ENCODE results near the gene GRIN2A.

GRIN2A gene

DNA sequence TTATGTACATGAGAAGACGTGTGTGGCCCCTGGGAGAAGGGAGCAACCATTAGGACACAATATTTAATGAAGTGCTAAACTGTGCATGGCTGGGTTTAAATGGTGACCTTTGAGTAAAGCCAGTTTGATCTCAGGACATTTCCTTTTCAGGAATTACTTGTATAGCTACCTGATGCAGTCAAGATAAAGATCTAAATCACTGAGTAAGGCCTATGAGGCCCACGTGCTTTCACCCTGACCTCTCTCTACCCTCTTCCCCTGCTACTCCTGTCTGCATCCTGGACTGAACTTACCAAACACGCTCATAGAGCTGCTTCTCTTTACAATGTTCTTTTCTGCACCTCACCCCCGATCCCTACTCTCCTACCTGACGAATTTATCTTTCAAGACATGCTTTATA, 98.9 kb downstream of the GRIN2A start:
- no peak for DNase-seq

DNA sequence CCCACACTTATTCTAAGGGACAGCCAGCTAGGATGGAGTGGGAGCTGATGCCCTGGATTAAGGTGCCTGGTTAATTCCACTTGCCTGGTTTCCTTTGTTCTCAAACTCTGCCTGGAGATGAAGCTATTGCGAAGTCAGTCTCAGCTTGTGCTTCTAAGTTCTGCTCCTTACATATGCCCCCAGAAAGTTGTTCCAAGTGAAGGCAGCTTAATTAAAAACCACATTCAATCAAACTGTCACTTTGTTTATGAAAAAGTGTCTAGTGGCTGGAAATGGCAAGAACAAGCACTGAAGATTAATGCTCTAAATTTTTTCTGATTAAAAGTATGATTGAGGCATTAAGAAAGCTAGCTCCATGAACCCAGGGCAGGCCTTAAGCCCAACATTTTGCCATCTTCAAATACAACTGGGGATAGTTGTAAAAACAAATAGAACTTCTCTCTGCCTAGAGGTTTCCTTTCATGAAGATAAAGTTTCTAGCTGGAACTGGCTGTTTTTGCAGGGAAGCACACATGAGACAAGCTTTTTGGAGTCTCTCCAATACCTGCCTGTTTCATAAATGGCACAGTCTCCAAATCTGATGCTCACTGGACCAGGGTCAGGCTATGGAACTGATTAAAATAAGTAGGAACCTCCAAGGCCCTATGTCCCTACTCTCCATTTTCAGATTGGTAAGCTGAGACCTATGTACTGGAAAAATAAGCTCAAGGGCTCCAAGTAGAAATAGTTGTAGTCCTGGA, 100.9 kb downstream of the GRIN2A start:
- no peak for DNase-seq

DNA sequence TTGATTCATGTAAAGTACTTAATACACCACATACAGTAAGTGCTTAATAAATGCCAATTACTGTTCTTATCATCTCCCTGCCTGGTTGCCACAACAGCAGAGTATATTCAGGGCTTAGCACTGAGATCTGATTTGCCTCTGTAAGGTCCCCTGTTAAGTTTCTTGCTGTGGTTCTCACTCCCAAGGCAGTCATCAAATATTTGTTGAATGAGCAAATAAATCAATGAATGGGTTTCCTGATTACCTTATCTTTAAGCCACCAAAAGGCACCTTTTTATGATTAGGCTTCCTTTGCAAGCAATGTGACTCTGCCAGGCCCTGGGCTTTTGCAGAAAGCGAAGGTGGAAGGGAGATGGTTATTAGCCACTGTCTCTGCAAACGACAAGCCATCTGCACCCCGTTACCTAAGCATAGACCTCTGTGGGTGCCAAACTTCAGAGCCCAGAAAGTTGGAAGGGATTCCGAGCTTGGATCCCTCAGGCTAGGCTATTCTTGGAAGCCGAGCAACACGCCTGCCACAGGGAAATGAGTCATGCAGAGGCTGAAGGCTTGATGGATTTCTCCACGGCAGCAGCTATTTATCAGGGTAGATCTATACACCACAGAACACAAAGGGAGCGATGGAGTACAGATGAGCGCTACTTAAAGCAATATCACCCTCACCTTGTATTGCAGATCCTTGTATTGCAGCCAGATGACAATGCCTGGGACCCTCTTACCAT, 102.0 kb downstream of the GRIN2A start:
- no peak for DNase-seq

DNA sequence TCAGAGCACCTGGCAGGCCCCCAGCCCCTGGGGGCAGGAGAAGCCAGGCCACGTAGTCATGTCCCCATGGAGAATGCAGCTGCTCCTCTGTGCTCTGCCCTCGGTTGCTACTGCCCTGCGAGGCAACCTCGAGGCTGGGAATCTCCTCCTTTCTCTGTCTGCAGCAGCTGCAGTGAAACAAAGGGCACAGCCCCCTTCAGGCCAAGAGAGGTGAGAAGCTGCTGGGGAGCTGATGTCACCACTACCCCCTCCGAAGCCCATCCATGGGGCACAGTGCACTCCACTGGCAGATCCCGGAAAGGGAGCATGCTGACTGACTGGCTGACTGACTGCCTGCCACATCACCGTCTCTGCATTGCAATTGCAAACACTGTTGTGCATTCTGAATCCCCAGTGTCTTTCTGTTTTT, 103.7 kb downstream of the GRIN2A start:
- no peak for DNase-seq

DNA sequence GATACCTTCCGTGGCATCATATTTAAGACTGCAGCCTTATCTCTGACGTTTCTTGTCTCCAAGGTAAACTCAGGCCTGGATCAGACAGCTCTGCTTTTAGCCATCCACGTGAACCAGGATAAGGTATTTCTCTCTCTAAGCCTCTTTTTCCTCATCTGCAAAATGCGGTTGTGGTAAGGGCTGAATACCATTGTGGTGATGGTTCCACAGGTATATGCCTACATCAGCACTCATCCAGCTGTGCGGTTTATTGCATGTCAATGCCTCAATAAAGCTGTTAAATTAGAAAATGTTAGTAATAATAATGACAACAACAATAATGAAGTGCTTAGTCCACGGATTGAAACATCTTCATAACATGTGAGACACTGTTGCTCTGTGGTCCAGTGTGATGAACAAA, 104.4 kb downstream of the GRIN2A start:
- no peak for DNase-seq

DNA sequence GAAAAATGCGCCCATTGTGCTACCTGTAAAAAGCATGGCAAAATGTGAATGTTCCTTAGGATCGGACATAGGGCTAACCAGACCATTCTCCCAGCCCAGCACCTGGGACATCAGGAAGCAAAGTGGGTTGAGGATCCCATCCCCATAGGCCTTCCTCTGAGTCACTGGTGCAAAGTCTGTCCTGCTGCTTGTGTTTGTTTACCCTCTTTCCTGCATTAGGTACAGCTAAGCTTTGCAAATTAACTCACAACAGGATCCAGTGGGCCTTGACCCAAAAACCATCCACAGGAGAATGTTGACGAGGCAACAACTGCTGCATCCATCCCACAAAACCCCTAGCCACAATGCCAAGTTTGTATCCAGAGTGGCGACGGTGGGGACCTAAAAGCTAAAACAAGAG, 106.2 kb downstream of the GRIN2A start:
- DNase-seq = no peak

DNA sequence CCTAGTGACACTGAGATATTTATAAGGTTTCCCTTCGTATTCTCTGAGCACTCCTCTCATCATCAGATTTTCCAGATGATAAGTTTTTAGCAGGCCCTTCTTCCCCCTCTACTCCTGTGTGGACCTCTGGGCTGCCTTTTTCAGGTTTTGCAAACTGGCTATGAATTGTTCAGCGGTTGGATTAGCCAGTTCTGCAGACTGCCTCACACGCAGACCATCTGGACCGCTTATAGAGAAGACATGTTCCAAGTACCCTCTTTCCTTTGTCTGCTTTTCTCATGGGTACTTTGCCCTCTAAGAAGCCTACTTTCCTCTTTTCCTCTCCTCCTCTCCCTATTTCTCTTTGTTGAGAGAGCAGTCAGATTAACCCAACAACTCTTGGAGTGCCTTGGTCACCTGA, 111.6 kb downstream of the GRIN2A start:
- DNase-seq = no peak

DNA sequence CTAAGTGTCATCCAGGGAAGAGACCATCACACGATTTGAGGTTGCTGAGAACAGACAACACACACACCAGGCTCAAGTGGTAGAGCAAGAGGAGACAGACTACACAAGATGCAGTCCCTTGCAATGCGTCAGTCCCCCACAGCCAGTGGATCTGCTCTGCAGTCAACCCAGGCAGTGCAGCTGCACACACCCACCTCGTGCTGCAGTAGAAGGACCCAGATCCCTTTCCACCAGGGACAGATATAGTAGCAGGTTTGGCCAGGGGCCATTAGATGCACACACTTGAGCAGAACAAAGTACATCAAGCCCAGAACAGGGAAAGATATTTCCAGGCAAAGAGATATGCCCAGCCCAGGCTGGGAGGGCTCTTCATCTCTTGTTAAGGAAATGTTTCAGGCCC, 112.9 kb downstream of the GRIN2A start:
- no peak for DNase-seq

DNA sequence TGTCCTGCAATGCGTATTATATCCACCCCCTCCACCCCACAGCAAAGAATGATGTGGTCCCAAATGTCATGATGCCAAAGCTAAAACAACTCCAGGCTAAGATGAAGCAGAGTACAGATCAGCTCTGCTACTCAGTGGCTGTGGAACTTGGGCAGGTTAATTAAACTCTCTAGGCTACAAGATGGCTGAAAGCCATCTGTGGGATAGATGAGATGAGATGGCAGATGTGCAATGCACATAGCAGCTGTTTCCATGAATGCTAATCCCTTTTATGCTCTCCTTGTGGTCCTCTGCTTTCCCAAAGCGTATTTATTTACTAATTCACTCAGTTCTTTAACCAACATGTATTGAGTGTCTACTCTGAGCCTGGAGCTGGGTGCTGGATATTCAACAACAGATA, 114.4 kb downstream of the GRIN2A start:
- no peak for DNase-seq

DNA sequence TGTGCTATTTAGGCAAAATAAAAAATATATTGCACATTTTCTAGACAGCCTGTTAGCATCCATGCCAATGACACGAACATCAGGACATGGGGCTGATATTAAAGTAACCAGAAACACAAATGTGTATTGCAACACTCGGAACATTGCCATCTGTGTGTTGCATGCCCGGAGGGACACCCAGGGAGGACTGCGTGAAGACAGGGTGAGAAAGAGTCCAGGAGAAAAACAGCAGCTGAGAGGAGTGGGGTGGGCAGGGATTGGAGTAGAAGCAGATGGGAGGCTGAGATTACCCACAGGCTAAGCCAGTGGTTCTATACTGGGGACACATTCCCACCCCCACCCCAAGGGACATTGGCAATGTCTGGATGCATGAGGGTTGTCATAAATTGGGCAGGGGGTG, 114.8 kb downstream of the GRIN2A start:
- DNase-seq = no peak

DNA sequence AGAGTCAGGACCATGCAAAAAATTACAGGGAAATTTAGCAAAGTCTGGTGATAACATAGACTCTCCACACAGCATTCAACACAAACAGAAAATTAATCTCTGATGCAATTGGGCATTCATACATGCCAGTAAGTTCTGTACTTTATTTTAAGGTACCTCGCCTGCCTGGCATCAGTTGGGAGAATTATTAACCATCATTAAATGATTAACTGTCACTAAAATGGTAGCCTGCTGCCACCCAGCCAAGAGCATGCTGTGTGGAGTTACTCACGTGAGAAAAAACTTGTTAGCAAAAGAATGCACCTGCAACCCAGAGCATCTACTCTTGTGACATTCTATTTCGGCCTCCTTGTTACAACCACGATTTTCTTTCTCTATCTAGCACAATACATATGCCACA, 117.2 kb downstream of the GRIN2A start:
- no peak for DNase-seq

DNA sequence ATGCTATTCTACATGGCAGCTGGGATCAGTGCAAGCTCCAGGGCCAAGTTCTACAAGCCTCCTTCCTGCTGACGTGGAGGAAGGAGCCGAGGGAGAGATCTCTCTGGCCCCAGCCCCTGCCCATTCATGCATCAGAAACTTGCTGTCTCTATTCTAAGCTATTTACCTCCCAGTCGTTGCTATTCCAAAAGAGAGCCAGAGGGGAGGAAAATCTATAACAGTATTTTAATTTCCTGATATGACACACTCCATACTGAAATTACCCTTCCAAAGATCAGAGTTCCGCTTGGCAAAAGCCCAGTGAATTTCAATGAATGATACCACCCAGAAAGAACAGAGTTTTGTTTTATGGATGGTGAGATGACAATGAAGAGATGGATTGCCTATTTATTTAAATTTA, 133.4 kb downstream of the GRIN2A start:
- DNase-seq = no peak

DNA sequence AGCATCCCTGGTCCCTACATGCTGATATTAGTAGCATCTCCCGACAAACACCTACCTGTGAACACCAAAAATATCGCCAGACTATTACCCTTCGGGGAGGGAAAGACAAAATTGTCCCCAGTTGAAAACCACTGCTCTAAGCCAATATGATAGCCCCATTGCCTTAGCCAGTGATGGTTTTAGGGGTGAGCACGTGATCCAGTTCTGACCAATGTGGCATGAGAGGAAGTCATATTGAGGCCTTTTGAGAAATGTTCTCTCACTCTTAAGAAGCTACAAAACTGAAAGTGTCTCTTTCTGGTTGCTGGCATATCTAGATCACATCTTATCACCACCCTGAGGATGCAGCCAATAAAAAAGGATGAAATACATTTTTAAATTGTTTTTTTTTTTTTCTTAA, 136.3 kb downstream of the GRIN2A start:
- DNase-seq = no peak

DNA sequence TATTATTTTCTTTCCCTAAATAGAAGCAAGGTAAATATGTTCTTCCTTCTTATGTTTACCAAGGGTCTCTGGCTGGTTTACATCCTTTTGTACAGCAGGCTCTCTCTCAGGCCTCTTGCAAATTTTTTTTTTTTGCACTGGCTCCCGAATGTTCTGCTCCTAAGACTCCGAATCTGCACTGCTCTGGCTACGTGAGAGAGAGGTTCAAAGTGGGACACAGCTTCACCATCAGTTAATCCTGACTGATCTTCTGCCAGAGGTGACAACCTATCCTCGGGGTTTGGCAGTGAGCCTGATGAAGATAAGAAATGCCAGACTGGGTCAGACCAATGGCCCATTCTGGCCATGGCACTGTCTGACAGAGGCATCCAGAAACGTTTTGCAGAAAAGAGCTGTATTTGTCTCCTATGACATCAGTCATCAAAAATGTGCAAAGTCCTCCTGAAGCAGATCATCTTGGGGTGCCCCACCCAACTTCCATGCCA, 136.9 kb downstream of the GRIN2A start:
- DNase-seq = no peak

DNA sequence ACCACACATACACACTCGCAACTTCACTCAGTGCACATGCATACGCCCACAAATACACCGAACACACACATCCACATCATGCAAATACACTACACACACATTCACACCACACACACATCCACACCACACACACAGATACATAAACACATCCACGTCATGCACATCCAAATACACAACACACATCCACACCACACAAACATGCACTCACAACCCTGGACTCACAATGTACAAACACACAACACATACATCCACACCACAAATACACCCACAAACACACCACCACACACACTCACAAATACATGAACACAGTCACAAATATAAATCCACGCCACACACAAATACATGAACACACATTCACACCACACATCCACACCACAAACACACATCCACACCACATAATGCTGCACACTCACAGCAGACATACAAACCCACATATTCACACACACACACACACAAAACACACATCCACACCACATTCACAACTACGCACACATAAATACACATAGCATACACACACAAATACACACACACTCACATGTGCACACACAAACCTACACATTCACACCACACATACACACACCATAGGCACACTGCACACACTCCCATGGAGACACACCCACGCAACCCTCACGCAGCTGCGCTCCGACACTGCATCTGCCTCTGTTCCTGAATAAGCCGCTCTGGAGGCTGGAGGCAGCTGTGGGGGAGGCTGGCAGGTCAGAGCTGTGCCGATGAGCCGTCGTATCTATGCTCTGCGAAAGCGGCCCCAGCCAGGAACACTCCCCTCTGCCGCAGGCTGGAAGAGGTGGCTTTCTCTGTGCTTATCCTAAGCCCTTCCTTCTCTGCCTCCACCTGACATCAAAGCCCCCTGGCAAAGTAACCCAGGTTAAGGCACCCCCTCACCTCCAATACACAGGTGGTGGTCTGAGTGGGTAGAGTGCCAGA, 141.8 kb downstream of the GRIN2A start:
- DNase-seq = no peak

DNA sequence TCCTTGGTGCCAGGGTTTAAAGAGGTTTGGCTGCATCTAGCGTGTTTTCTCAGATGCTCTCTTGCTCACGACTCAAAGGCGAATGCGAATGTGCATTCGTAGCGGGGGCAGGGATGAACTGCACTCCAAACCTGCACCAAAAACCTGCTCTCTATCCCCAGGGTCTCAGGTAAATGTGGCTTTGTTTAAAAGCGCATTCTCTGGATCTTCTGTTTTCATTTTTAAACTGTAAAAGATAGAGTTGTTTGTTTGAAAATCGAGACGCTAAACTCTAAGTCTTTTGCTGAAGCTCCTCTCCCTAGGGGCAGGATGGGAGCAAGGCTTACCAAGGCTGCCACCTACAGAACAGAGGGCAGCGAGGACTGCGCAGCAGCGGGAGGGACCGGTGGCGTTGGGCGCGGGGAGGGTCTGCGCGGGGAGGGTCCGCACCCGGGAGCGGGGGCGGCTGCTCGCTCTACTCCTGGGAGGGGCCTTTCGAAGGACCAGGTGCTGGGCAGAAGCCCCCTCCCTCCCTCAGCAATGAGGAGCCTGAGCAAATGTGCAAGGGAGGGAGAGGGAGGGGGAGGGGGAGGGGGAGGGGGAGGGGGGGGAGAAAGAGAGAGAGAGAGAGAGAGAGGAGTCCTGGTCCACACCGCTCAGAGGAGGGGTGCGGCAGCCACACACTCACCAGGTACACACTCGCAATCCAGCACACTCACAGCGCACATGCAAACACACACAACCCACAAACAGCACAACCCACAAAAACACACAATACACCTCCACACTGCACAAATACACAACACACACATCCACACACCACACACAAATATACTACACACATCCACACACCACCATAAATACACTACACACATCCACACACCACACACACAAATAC, 142.8 kb downstream of the GRIN2A start:
- no peak for DNase-seq

DNA sequence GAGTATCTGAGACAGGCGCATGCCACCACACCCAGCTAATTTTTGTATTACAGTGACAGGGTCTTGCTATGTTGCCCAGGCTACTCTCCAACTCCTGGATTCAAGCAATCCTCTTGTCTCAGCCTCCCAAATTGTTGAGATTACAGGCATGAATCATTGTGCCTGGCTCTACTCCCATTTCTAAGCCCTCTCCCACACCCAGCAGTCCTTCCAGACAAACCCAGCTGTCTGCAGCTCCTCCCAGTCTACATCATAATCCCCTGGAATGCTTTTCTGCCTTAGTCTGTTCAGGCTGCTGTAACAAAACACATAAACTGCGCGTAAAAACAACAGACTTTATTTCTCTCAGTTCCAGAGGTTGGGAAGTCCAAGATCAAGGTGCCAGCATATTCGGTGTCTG, 144.5 kb downstream of the GRIN2A start:
- DNase-seq = no peak

DNA sequence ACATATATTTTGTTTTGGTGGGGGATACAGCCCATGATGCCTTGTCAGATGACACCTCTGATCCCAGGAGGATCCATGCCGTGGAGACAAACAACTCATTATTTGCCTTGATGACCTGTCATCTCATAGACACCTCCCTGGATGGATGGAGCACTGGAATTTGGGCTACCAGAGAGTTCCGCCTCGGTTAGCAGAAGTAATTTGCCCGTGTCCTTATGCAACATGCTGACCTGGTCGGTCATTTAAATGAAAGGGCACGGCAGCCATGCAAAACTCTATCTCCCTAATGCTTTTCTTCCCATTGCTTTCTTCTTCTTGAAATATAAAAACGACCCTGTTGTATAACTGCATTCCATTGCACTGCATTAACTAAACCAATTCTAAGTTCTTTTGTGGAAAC, 145.3 kb downstream of the GRIN2A start:
- DNase-seq = no peak

DNA sequence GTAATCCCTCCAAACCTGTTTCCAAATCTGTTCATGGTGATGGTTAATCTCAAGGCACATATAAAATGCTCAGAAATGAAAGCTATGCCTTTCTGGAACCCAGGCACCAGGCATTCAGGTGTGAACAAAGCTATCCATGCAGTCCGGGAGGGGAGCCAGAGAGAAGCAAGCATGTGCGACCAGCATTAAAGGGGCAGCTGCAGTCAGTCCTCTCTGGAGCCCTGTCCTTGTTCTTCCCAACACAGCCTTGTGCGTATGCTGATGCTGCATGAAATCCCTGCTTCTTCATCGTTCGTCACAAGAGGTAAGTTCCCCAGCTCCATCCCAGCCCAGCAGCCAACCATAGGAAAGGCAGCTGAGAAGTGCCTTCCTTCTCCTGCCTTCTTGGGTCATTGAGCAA, 148.7 kb downstream of the GRIN2A start:
- no peak for DNase-seq

DNA sequence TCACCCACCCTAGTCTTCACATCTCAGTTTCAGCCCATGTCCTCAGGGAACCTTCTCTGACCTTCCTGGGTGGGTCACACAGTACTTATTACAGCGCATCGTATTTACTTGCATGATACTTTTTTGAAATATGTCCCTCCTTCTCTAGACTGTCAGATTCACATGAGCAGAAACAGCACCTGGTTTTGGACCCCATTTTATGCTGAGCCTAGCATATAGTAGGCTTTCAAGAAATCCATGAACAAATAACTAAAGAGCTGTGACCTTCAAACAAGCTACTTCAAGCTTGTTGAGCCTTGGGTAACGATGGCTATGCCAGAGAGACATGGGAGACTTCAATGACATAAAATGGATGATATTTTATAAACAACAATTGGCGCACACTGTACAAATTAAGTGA, 150.3 kb downstream of the GRIN2A start:
- no peak for DNase-seq

DNA sequence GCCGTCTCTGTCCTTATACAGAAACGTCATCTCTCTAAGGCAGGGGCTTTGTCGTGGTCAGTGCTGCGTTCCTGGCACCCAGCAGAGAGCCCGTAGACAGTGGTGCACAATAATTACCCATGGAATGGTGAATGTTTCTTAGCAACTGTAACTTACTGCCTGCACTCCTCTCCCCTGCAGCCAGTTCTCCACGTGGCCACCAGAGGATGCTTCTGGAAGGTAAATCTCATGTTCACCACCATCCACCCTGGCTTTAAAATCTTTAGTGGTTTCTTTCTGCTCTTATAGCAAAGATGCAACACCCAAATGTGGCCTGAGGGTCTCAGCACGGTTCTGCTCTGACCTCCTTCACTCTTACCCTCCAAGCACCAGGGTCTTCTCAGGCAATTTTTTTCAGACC, 150.8 kb downstream of the GRIN2A start:
- no peak for DNase-seq

DNA sequence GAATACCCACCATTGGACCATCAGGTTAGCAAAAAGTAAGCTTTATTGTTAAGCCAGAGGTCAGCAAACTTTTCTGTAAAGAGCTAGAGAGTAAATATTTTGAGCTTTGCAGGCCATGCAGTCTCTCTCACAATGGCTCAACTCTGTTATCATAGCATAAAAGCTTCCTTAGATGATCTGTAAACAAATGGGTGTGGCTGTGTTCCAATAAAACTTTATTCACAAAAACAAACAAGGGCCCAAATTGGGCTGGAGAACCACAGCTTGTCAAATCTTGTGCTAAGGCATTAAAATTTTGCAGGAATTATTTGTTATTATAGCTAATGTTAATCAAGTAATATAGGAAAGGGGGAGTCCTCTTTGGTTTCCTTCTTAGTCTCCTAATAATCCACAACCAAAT, 153.6 kb downstream of the GRIN2A start:
- DNase-seq = no peak

DNA sequence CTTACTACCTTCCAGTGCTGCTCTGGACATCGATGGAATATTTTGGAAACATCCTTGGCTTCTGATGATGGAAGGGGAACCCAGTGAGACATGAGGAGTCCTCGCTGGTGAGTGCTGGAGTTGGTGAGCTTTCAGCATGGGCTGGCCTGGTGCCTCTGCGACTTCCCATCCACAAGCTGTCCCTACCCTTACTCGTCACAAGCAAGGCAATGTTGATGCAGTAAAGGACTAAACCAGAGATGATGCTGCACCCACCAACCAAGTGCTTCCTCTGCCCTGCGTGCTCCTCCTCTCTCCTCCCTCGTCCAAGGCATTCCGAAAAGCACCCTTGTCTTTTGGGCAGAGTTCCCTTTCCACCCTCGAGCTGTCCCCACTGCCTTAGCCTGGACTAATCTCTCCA, 154.7 kb downstream of the GRIN2A start:
- DNase-seq = no peak

Data from NCI-H2171 treated with DMSO at 0.1 percent for 48 hours (cell line).